NCI-H1105 treated with DMSO at 0.1 percent for 48 hours (cell line): ENCODE data around the gene PTPRA.
"Not testable (repeated sequence)": the region's sequence is repeated elsewhere in the genome, so short reads cannot be mapped to it uniquely, and the experiment has no call there.

Source experiments
- DNase-seq: peaks from one replicate; lab custom pipeline; 2025; lab: John Stamatoyannopoulos, UW

Gene PTPRA

DNA sequence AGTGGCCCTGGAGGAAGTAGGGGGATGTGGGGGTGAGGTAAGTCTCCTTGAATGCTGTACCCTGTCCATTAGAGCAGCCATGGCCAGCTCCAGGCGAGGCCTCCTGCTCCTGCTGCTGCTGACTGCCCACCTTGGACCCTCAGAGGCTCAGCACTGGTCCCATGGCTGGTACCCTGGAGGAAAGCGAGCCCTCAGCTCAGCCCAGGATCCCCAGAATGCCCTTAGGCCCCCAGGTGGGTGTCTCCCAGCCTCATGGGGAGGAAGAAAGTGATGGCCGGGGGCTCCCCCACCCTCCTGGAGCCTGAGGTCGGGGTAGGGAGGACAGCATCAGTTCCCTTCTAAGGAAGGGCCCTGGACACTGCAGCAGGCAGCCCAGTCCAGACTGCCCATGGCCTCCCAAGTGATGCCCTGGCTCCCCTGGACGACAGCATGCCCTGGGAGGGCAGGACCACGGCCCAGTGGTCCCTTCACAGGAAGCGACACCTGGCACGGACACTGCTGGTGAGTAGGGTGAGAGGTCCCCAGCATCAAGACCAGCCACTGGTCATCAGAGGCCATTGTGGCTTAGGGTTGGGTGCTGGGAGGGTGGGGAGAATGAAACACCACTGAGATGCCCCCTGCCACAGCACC, 171.2 kb downstream of the PTPRA start:
- DNase-seq = no peak

DNA sequence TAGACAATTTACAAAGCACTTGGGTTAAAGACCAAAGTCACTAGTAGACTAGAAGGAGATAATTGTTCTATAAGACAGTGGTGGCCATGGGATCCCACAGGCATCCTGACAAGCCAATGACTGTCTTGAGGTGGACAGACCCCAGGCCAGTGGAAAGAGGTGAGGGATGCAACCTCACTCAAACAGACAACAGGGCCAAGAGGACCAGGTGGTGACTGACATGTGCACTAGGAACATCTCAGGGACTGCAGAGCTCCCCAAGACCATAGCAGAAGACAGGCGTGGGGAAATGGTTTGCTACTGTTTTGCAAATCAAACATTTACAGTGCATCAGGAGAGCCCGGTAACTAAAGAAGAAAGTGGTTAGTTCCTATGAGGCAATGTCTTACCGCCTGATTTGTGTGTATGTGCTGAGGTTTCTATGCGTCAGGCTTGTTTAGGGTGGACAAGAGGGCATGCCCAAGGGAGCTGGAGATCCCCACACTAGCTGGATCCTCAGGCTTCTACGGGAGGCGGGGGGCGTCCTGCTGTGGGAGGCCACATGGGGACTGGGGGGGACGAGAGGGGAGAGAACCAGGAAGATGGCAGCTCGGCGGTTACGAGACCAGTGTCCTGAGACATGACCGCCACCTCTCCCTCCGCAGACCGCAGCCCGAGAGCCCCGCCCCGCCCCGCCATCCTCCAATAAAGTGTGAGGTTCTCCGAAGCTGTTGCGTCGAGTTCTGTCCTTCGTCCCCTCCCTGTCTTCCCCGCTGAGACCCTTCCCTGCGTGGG, 171.9 kb downstream of the PTPRA start:
- DNase-seq = peak; percentile 74

DNA sequence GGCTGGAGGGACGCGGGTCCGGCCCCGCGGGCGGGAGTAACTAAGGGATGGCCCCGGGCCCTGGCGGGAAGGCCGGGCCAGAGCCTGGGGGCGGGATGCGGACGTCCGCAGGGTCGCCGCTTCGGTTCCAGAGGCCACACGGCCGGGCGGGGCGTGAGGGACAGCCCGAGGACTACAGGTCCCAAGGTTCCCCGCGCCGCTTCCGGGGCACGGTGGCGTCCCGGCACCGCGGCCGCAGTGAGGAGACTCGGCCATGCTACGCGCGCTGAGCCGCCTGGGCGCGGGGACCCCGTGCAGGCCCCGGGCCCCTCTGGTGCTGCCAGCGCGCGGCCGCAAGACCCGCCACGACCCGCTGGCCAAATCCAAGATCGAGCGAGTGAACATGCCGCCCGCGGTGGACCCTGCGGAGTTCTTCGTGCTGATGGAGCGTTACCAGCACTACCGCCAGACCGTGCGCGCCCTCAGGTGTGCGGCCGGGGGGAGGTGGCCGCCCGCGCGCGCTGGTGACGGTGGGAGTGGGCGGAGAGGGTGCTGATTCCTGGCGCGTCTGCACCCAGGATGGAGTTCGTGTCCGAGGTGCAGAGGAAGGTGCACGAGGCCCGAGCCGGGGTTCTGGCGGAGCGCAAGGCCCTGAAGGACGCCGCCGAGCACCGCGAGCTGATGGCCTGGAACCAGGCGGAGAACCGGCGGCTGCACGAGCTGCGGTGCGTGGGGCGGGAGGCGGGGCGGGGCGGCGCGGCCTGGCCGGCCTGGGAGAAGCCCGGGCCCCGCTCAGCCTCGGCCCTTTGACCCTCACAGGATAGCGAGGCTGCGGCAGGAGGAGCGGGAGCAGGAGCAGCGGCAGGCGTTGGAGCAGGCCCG, 172.8 kb downstream of the PTPRA start, which contains the start of gene MRPS26:
MRPS26 (plus strand) TSS at position 237 of the 861 bp plus-strand sequence; CDS start at position 254, 17 bp downstream.
- DNase-seq = peak; percentile 82

DNA sequence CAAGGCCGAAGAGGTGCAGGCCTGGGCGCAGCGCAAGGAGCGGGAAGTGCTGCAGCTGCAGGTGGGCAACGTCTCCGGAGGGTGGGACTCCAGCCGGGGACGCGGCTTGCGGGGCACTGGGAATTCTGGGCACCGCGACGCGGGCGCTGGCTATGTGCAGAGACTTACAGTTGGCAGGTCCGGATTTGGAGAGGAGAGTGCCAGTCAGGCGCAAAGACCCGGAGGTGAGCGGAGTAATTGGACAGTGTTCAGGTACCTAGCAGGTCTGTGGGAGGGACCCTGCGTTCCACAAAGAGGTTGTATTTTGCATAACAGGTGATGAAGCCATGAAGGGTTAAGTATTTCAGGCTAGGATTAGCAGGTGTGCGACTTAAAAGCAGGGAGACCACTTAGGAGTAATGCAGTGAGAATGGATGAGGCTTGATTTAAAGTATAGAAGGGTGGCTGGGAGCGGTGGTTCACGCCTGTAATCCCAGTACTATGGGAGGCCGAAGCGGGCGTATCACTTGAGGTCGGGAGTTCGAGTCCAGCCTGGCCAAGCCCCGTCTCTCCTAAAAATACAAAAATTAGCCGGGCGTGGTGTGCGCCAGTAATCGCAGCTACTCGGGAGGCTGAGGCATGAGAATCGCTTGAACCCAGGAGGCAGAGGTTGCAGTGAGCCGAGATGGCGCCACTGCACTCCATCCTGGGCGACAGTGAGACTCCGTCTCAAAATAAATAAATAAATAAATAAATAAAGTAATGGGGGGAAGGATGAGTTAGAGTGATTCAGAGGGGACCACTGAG, 173.6 kb downstream of the PTPRA start:
- peak; percentile 88 for DNase-seq

DNA sequence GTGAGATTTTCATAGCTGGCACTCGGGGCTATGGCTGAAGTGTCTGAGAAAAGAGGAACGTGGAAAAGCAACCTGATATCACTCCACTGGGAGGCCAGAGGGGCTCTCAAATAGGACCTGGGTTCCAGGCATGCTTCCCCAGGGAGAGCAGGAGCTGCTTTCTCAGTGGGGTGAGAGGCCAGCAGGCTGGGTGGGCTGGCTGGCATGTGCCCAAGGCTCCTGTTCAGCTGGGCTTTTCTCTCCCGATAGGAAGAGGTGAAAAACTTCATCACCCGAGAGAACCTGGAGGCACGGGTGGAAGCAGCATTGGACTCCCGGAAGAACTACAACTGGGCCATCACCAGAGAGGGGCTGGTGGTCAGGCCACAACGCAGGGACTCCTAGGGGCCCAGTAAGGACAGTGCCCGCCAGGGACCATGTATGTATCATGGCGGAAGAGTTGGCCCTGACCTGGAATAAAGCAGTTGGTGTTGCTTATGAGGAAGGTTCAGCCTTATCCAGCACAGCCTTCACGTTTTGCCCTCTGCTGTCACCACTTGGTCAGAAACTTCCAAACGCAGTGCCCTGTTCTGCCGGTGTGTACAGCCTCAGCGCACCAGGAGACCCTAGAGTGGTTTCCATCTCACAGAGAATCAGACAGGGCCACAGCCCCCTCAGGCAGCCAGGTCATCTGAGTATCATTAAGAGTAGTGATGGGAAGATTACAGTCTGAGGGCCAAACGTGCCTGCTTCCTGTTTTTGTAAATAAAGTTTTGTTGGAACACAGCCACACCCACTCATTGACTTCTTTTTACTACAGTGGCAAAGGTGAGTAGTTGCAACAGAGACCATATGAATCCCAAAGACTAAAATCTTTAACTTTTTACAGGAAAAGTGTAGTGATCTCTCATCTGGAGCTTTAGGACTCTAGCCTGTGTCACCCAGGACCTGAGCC, 174.5 kb downstream of the PTPRA start:
- no peak for DNase-seq

DNA sequence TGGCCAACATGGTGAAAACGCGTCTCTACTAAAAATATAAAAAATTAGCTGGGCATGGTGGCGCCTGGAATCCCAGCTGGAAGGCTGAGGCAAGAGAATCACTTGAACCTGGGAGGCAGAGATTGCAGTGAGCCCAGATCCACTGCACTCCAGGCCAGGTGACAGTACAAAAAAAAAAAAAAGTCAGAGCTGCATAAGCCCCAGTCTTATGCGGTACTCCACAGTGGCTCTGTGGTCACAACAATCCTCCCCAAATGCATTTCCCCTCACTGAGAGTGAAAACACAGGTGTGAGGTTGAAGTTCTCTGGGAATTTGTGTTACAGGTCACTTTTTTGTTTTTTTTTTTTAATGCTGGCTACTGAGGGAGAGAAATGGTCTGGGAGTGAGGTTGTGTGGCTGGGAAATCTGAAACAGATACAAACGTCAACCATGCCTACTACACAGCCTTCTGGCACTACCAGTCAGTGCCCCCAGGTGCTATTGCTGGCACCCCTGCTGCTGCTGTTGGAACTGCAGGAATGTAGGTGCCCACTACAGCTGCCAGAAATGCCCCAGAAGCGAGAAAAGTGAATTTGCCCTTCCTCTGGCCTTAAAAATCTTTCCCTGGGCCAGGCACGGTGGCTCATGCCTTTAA, 178.2 kb downstream of the PTPRA start:
- DNase-seq = no peak

DNA sequence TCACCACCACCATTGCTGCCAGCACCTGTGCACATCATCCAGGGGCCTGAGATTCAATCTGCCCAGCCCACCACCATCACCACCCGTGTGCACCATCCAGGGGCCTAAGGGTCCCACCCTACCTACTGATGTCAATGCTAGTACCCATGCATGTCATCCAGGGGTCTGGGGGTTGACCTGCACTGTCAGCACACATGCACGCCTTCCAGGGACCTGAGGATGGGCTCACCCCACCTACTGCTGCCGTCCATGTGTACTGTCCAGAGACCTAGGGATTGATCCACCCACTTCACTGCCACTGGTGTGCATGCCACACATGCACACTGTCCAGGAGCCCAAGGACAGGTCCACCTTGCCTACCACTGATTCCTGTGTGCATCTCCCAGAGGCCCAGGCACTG, 186.2 kb downstream of the PTPRA start:
- DNase-seq = no peak

DNA sequence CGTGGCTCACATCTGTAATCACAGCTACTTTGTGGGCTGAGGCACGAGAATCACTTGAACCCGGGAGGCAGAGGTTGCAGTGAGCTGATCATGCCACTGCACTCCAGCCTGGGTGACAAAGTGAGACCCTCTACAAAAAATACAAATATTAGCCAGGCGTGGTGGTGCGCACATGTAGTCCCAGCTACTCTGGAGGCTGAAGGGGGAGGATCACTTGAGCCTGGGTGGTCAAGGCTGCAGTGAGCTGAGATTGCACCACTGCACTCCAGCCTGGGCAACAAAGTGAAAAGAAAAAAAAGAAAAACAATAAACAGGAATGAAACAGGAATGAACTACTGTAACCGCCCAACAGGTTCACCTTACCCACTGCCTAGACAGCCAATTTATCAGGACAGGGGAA, 190.8 kb downstream of the PTPRA start:
- DNase-seq = not testable (repeated sequence)

DNA sequence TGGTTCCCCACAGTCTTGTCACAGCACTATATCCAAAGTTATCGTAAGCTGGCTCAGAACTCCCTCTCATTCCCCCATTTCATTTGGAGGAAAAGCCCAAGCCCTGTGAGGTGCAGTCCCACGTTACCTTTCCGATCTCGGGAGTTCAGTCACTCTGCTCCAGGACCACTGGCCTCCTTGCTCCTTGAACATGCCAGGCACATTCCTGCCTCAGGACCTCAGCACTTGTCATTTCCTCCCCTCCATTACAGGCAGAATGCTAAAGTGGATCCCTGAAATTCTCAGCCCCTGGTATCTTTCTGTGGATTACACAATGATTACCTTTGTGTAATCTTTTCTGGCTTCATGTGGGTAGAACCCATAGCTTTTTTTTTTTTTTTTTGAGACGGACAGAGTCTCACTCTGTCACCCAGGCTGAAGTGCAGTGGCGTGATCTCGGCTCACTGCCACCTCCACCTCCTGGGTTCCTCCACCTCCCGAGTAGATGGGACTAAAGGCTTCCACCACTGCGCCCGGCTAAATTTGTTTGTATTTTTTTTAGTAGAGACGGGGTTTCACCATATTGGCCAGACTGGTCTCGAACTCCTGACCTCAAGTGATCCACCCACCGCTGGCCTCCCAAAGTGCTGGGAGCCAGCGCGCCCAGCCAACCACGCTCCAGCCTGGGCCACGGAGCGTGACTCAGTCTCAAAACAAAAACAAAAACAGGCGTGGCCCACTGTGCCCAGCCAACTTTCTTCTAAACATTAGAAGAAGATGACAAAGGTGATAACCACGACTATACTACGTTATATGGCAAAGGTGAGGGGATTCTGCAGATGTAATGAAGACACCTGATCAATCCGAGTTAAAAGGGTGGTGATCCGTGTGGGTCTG, 194.1 kb downstream of the PTPRA start:
- DNase-seq = no peak

DNA sequence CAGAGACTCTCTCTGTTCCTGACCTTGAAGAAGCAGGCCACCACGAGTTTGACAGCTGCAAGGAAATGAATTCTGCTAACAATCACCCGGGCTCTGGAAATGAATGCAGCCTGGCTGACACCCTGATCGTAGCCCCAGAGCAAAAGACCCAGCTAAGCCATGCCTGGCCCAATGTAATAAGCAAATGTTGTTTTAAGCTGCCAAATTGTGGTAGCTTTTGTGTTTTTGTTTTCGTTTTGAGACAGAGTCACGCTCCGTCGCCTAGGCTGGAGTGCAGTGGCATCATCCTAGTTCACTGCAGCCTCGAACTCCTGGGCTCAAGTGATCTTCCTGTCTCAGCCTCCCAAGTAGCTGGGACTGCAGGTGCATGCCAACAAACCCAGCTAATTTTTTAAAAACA, 194.8 kb downstream of the PTPRA start:
- DNase-seq = no peak

DNA sequence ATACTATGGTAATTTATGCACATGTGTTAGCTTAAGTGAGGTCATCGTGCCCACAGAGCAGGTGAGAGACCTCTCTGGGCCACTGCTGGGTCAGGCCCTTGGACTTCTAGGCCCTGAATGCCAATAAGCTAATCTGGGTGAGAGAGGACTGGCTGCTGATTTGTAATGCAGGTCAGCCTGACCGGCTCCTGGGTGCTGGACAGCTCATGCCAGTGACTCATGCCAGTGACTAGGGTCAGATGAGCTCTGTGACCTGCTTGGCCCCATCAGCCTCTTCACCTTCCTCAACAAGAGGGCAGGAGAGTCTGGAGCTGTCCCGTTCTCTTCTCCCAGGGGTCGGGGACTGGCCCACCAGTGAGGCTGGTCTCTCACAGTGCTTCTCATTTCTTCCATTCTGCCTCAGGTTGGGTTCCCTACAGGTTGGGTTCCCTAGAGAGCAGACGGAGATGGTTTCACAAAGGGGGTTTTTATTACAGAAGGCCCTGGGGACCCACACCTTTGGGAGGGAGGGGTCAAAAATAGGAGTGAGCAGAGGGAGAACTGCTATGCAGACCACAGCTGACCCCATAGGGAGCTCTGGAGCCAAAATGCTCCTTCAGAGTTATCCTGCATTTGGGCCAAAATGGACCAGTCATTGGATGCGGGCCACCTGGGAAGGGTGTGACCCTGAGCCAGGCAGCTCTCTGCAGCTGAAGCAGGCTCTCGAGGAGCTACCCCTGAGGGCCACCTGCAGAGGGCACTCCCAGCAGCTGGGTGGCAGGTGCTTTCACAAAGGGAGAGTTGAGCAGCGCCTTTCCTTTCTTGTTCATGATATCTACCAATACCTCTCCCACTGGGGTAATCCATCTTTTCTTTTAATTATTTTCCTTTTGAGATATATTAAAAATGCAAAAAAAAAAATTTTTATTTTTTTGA, 196.0 kb downstream of the PTPRA start:
- peak; percentile 14 for DNase-seq

DNA sequence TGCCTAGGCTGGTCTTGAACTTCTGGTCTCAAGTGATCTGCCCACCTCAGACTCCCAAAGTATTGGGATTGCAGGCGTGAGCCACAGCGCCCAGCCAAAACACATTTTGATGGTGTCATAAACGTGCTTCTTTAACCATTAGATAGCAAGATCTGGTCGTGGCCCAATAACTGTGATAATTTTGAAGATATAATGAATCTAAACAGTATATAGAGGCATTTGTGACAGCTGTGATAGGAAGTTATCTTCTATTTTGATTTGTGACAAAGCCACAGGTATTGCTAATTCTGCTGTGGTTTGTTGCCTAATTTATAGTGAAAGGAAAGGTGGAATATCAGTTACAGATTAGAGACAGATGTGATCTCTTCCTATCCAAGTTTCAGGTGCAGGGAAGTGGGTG, 197.4 kb downstream of the PTPRA start:
- no peak for DNase-seq

DNA sequence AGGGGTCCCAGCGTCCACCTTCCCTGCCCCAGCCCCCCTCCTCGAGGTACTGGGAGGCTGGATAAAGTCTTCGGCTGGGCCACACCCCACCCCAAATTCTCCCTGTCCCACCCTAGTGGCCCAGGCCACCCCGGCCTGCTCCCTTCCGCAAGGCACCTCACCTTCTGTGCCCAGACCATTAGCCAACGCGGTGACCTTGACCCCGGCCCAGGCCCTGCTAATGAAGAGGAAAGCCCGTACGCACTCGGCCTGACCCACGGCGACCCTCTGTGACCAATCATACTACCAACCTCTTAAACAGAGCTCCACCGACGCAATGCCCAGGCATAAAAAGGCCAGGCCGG, 198.0 kb downstream of the PTPRA start:
- DNase-seq = no peak

DNA sequence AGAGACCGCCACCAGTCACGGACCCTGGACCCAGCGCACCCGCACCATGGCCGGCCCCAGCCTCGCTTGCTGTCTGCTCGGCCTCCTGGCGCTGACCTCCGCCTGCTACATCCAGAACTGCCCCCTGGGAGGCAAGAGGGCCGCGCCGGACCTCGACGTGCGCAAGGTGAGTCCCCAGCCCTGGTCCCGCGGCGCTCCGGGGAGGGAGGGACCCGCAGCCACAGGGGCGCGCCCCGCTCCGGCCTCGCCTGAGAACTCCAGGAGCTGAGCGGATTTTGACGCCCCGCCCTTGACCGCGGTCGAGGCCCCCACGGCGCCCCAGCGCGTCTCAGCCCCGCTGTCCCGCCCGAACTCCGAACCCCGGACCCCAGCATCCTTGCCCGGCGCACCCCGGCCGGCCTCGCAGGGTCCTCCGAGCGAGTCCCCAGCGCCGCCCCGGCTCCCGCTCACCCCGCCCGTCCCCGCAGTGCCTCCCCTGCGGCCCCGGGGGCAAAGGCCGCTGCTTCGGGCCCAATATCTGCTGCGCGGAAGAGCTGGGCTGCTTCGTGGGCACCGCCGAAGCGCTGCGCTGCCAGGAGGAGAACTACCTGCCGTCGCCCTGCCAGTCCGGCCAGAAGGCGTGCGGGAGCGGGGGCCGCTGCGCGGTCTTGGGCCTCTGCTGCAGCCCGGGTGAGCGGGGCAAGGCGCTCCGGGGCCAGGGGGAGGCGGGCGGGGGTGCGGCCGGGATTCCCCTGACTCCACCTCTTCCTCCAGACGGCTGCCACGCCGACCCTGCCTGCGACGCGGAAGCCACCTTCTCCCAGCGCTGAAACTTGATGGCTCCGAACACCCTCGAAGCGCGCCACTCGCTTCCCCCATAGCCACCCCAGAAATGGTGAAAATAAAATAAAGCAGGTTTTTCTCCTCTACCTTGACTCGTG, 198.6 kb downstream of the PTPRA start, which contains the start of gene OXT:
OXT (plus strand) TSS at position 11 of the 920 bp plus-strand sequence; CDS start at position 47, 36 bp downstream.
- DNase-seq = no peak

DNA sequence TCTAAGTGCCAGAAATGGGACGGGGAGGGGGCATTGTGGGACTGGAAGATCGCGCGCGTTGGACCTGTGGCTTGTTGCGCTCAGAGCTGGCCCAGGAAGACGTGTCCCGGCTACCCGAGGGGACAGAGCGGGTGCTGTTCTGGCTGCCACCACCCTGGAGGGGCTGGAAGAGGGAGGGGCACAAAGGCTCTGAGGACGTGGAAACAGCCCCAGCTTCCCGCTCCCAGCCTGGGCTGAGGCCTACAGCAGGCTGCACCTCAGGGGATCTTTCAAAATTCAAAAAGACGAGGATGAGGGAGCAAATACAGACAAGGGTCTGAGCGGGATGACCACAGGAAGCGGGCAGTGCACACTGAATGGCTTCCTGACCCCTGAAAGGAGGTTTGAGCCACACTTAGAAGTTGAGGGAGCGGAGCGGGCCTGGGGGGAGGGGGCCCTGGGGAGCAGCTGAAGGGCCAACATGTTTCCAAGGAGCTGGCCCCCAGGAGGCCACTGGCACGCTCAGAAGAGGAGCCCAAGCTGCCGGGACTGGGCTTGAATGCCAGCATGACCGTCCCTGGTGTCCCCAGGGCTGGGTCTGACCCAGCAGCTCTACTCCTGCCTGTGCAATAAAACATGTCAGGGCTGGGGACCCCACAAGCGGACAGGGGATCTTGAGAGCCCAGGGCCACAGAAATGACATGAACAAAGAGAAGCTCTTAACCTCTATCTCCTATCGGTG, 199.4 kb downstream of the PTPRA start:
- no peak for DNase-seq

DNA sequence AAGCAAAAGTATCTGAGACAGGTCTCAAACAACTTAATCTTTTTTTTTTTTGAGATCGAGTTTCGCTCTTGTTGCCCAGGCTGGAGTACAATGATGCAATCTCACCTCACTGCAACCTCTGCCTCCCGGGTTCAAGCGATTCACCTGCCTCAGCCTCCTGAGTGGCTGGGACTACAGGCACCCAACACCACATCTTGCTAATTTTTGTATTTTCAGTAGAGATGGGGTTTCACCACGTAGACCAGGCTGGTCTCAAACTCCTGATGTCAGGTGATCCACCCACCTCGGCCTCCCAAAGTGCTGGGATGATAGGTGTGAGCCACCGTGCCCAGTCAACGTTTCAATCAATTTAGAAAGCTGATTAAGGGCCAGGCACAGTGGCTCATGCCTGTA, 200.0 kb downstream of the PTPRA start:
- not testable (repeated sequence) for DNase-seq
